NT2/D1 (cell line): ENCODE results near the gene TEPSIN.
A peak's percentile ranks its signal among the peaks of the same experiment; 100 is the strongest.

Experiments used
- DNase-seq: peaks from one replicate; pipeline ENCODE4 v3.0.0-alpha.2; 2011; ENCODE audit warnings: low read depth, low spot score
- H3K27me3 ChIP-seq: 2 replicates; pipeline ENCODE4 v1.6.0; 2011; ENCODE audit warnings: mild to moderate bottlenecking; ENCODE audit not compliant: insufficient read length, insufficient read depth
- H3K36me3 ChIP-seq: 2 replicates; pipeline ENCODE4 v1.6.1; 2011; ENCODE audit warnings: mild to moderate bottlenecking, low read length, mixed read lengths; ENCODE audit not compliant: insufficient read depth, insufficient read length
- H3K4me1 ChIP-seq: 2 replicates; pipeline ENCODE4 v1.5.1; 2011; ENCODE audit not compliant: insufficient read depth, insufficient read length
- H3K4me3 ChIP-seq: 2 replicates; pipeline ENCODE4 v1.5.1; 2011; ENCODE audit warnings: low read depth; ENCODE audit not compliant: insufficient read length
- H3K9ac ChIP-seq: 2 replicates; pipeline ENCODE4 v1.6.0; 2011; ENCODE audit warnings: low read depth; ENCODE audit not compliant: insufficient read length
- H3K9me3 ChIP-seq: 2 replicates; pipeline ENCODE4 v1.5.1; 2011; ENCODE audit warnings: mild to moderate bottlenecking, low read length; ENCODE audit not compliant: insufficient read depth
- SUZ12 ChIP-seq: IDR thresholded peaks from 2 replicates; pipeline ENCODE4 v1.6.1; 2011; ENCODE audit not compliant: insufficient read length, insufficient read depth; ENCODE audit errors: extremely low read depth
- YY1 ChIP-seq: IDR thresholded peaks from 2 replicates; pipeline ENCODE4 v1.6.1; 2011; ENCODE audit not compliant: insufficient read length, insufficient read depth
- ZNF274 ChIP-seq: IDR thresholded peaks from 2 replicates; pipeline ENCODE4 v1.6.1; 2011; ENCODE audit warnings: mild to moderate bottlenecking, low read depth, low read length

TEPSIN gene

DNA sequence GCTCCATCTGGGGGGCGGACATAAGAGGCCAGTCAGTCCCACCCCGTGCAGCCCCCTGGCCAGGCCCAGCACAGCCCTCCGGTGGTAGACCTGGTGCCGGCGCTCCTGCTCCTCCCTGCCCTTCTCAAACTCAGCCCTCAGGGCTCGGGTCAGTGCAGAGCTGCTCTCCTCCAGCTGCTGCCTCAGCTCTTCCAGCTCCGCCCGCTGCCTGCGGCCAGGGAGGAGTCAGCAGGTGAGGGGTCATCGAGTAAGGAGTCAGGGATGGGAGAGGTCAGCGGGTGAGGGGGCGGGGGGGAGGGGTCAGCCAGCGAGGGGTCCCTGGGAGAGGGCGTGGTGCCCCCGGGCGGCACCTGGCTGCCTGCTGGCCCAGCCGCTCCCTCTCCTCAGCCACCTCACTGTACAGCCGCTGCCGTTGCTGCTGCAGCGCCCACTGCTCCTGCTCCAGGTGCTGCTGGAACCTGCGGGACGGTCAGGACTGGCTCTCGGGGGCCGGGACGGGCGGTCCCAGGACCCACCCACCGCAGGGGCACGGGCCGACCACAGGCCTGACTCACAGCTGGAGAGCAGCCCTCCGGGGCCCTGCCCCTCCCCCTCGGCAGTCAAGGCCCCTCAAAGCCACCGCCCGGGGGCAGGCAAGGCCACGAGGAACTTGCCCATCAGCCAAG is 46.3 kb downstream of the TEPSIN start:
- TF ChIP-seq ZNF274 (no peak), YY1 (no peak), SUZ12 (no peak)

DNA sequence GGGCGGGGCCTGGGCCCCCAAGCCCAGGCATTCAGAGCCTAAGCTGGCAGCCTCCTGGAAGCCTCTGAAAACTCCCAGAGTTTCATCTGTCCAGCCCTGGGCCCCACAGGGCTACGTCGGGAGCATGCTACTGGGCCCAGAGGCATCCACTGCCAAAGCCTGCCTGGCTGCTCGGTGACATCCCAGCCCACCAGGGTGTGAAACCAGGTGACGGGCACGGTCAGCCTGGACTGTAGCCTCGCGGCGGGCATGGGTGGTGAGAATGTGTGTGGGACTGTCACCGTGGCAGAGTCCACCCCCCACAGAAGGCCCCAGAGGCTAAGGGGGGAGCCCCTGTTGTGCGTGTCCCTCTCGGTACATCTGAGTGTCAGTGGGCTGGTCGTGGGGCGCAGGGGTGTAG is 47.2 kb downstream of the TEPSIN start:
- H3K4me3 ChIP-seq: no peak overlapping the region
- H3K4me1 ChIP-seq: peaks cover 25% of the 10 kb centered on the region
- no peaks in the 10 kb centered on the region for H3K27me3 ChIP-seq
- TF ChIP-seq YY1: no peak
- no peak for TF ChIP-seq ZNF274
- no peak for TF ChIP-seq SUZ12
- no peaks in the 10 kb centered on the region for H3K9me3 ChIP-seq
- peak overlapping the region; percentile 24 for H3K9ac ChIP-seq
- H3K36me3 ChIP-seq: peaks cover 69% of the 10 kb centered on the region
- no peak for DNase-seq

More for the DNA sequence above, 46.3 kb downstream of the TEPSIN start:
- H3K9me3 ChIP-seq: no peaks in the 10 kb centered on the region
- peak overlapping the region; percentile 2 for H3K4me3 ChIP-seq
- no peaks in the 10 kb centered on the region for H3K27me3 ChIP-seq
- H3K4me1 ChIP-seq: peaks cover 22% of the 10 kb centered on the region
- H3K9ac ChIP-seq: peak overlapping the region; percentile 57
- no peak for DNase-seq
- peaks cover 77% of the 10 kb centered on the region for H3K36me3 ChIP-seq

DNA sequence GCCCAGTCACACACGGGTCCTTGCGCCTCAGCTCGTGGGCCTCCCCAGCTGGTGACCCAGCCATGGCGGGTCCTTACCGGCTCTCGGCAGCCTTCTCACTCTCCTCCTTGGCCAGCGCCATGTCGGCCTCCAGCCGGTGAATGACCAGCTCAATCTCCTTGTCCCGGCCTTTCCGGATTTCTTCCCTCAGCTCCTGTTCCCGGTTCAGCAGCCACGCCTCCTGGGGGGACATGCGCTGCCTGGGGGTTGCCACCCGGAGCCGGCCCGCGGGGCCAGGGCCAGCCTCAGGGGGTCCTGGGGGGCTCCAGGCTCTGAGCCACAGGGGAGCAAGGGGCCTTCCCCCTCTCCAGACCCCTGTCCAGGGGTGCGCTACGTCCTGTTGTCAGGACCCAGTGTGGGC is 47.7 kb downstream of the TEPSIN start:
- no peak overlapping the region for H3K4me3 ChIP-seq
- H3K9me3 ChIP-seq: no peaks in the 10 kb centered on the region
- DNase-seq: no peak
- peaks cover 25% of the 10 kb centered on the region for H3K4me1 ChIP-seq
- H3K9ac ChIP-seq: no peak overlapping the region
- H3K27me3 ChIP-seq: no peaks in the 10 kb centered on the region
- no peak for TF ChIP-seq SUZ12
- no peak for TF ChIP-seq YY1
- no peak for TF ChIP-seq ZNF274
- H3K36me3 ChIP-seq: peaks cover 65% of the 10 kb centered on the region

DNA sequence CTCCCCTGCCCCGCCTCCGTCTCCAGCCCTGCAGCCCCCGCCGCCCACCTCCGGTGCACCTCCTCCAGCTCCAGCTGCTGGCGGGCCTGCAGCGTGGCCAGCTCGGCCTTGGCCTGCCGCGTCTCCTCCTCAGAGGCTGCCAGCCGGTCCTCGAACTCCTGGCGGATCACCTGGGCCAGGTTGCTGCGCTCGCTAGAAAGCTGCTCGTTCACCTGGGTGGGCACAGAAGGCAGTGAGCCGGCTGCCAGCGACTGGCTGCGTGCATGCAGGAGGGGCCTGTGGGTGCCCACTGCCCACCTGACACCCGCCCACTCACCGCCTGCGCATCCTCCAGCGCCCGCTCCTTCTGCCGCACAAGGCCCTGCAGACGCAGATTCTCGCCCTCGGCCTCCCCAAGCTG is 48.3 kb downstream of the TEPSIN start:
- no peak for TF ChIP-seq ZNF274
- no peak for TF ChIP-seq YY1
- peaks cover 65% of the 10 kb centered on the region for H3K36me3 ChIP-seq

GRCh38 chr17:81189670-81190530 is 49.0 kb downstream of the TEPSIN start:
- H3K9ac ChIP-seq: peak overlapping the region; percentile 42
- DNase-seq: no peak
- peaks cover 25% of the 10 kb centered on the region for H3K4me1 ChIP-seq
- H3K9me3 ChIP-seq: no peaks in the 10 kb centered on the region
- H3K36me3 ChIP-seq: peaks cover 60% of the 10 kb centered on the region
- H3K27me3 ChIP-seq: no peaks in the 10 kb centered on the region
- H3K4me3 ChIP-seq: no peak overlapping the region
- TF ChIP-seq SUZ12: no peak
- TF ChIP-seq ZNF274: no peak
- no peak for TF ChIP-seq YY1

More for the DNA sequence above, 48.3 kb downstream of the TEPSIN start:
- peaks cover 25% of the 10 kb centered on the region for H3K4me1 ChIP-seq
- H3K27me3 ChIP-seq: no peaks in the 10 kb centered on the region
- no peak for DNase-seq
- H3K9me3 ChIP-seq: no peaks in the 10 kb centered on the region
- H3K4me3 ChIP-seq: no peak overlapping the region
- H3K9ac ChIP-seq: no peak overlapping the region

- Histone ChIP-seq H3K9me3 (peaks cover under 1% of the 10 kb centered on the region; the same call in 1 of the 2 replicates), H3K36me3 (peaks cover 54% of the 10 kb centered on the region), H3K9ac (no peak overlapping the region), H3K27me3 (no peaks in the 10 kb centered on the region), H3K4me3 (no peak overlapping the region), H3K4me1 (peaks cover 27% of the 10 kb centered on the region)
- no peak for DNase-seq
- TF ChIP-seq SUZ12 (no peak), ZNF274 (no peak), YY1 (no peak)
These were observed 49.8 kb downstream of the TEPSIN start for GRCh38 chr17:81189016-81189415.

- Histone ChIP-seq H3K4me3 (no peak overlapping the region), H3K36me3 (peaks cover 49% of the 10 kb centered on the region), H3K9ac (no peak overlapping the region), H3K4me1 (peaks cover 22% of the 10 kb centered on the region), H3K9me3 (peaks cover 6% of the 10 kb centered on the region; the same call in 1 of the 2 replicates), H3K27me3 (no peaks in the 10 kb centered on the region)
- DNase-seq: no peak
- TF ChIP-seq YY1: no peak
- TF ChIP-seq ZNF274: no peak
- TF ChIP-seq SUZ12: no peak
These were observed 50.4 kb downstream of the TEPSIN start for GRCh38 chr17:81188491-81188840.
